Mammary epithelial cell (primary cell): ENCODE results near the gene ACSL3.

Source experiments
- CTCF ChIP-seq, 2 donors: IDR thresholded peaks in 1 of 2; conservative IDR thresholded peaks in 1 of 2; 2 replicates each; pipeline ENCODE4 v1.5.1; 2011 to 2012; ENCODE audit warnings: inconsistent platforms in 2 of 2, low read length in 2 of 2, mild to moderate bottlenecking in 2 of 2, control low read depth in 1 of 2, low read depth in 1 of 2; ENCODE audit not compliant: insufficient read depth in 1 of 2; ENCODE audit errors: extremely low read depth in 1 of 2
- EZH2 ChIP-seq: IDR thresholded peaks from 2 replicates; pipeline ENCODE4 v1.6.1; 2012; ENCODE audit warnings: low read length, inconsistent platforms, borderline replicate concordance

DNA sequence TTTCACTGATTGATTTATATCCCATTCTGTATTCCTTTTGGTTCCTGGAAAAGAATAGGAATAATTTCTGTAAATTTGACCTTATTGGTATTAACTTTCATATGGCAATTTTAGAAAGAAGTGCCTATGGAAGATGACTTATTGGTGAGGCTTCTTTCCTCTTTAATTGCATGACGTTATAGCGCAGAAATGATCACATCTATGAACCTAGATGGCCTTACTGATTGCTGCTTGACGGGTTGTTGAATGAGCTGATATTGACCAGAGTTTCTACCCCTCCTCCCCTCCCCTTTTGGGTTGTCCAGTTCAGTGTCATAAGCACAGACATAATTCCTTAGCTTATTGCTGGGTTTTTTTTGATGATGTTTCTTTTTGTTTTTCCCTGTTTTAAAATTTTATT lies 14.6 kb downstream of the ACSL3 start:
- TF ChIP-seq EZH2 = no peak
- no peak for TF ChIP-seq CTCF (conservative IDR thresholded peaks at IDR 0.05 in 1 of 2, IDR thresholded peaks at IDR 0.05 in 1 of 2; ENCODE audit: extremely low read depth in 1 of 2, insufficient read depth in 1 of 2, low read depth in 1 of 2, low read length in 2 of 2)
